Esophagus muscularis mucosa (tissue), 4 donors: ENCODE results near the gene HEATR9. TPM values are rescaled to one million over a fixed set of nuclear protein-coding genes. Genes with fewer than 3 reads are reported as not detected.

ENCODE experiments used
- DNase-seq: peaks from one replicate; pipeline ENCODE4 v3.0.0-alpha.2; 2017; ENCODE audit errors: extremely low spot score
- H3K27ac ChIP-seq, 4 donors: fragments of 200-600 bp; sonication (generic); replicated peaks in 1 of 4; 1 replicate in 3 of 4; 2 replicates in 1 of 4; pipeline ENCODE4 v1.5.1; 2016 to 2019; ENCODE audit warnings: mild to moderate bottlenecking in 1 of 4
- H3K27me3 ChIP-seq, 4 donors: fragments of 200-600 bp; sonication (generic); one replicate each; pipeline versions ENCODE4 v1.5.1 to v1.6.0; 2016 to 2019
- H3K36me3 ChIP-seq, 4 donors: fragments of 200-600 bp; sonication (generic); one replicate each; pipeline ENCODE4 v1.5.1; 2016 to 2019
- H3K4me1 ChIP-seq, 4 donors: fragments of 200-600 bp; sonication (generic); one replicate each; pipeline ENCODE4 v1.5.1; 2016 to 2019
- H3K4me3 ChIP-seq, 4 donors: fragments of 200-600 bp; sonication (generic); 1 replicate in 2 of 4; 2 replicates in 2 of 4; pipeline ENCODE4 v1.5.1; 2016 to 2019; ENCODE audit warnings: mild to moderate bottlenecking in 4 of 4, moderate library complexity in 1 of 4
- H3K9me3 ChIP-seq, 4 donors: fragments of 200-600 bp; sonication (generic); 1 replicate in 3 of 4; 2 replicates in 1 of 4; pipeline ENCODE4 v1.5.1; 2016 to 2019
- CTCF ChIP-seq, 3 experiments: fragments of 200-600 bp in 2 of 3; fragments of 450-650 bp in 1 of 3; sonication (generic) in 2 of 3; IDR thresholded peaks; one replicate each; pipeline ENCODE4 v1.5.1; 2017 to 2019; ENCODE audit warnings: antibody characterized with exemption in 3 of 3, mild to moderate bottlenecking in 2 of 3, moderate library complexity in 1 of 3
- EP300 ChIP-seq: sonication (generic); formaldehyde crosslinking; IDR thresholded peaks from one replicate; pipeline ENCODE4 v1.6.1; 2017; ENCODE audit warnings: antibody characterized with exemption
- POLR2A ChIP-seq: fragments of 450-650 bp; IDR thresholded peaks from one replicate; pipeline ENCODE4 v1.6.1; 2017; ENCODE audit warnings: antibody characterized with exemption, moderate library complexity, mild to moderate bottlenecking, low read depth
- POLR2AphosphoS5 ChIP-seq, 2 donors: sonication (generic); formaldehyde crosslinking; IDR thresholded peaks; one replicate each; pipeline ENCODE4 v1.6.1; 2017; ENCODE audit warnings: antibody characterized with exemption in 2 of 2
- WGBS: methylation state at CpG from one replicate; pipeline ENCODE4 v1.1.5; 2018; 5-methylcytosine and 5-hydroxymethylcytosine counted together
- intact Hi-C: fragments of 100-400 bp; cut with DNase I; formaldehyde crosslinking; loops from one replicate; pipeline ENCODE4 v1.15.1; 2023
- total RNA-seq, 4 donors: library from RNA; depleted of rRNA; stranded (reverse); fragments of >200 nt; gene quantifications; one replicate each; pipeline versions ENCODE4 v1.1.0 to v1.2.1, GENCODE V29; 2016

The HEATR9 gene
- total RNA-seq, 4 donors from 2014 or later: 0.13 TPM; not detected in 3

- H3K27me3 ChIP-seq: no peaks in the 10 kb centered on the region
- H3K9me3 ChIP-seq: no peaks in the 10 kb centered on the region
- WGBS: 80% methylated on average over 14 of the region's 14 CpGs
- H3K4me1 ChIP-seq: no peaks in the 10 kb centered on the region
- H3K36me3 ChIP-seq: no peaks in the 10 kb centered on the region
- no peak overlapping the region for H3K27ac ChIP-seq
- intact Hi-C loops: no loop called here
- no peak for DNase-seq
- TF ChIP-seq POLR2A (no peak), POLR2AphosphoS5 (IDR thresholded peaks at IDR 0.05) (no peak), EP300 (no peak), CTCF (IDR thresholded peaks at IDR 0.05) (no peak)
- no peak overlapping the region for H3K4me3 ChIP-seq
Observed at GRCh38 chr17:35895636-35896587, 27.2 kb upstream of the HEATR9 start.

- intact Hi-C loops: no loop called here
- Histone ChIP-seq H3K27ac (no peak overlapping the region), H3K36me3 (no peaks in the 10 kb centered on the region), H3K4me3 (no peak overlapping the region), H3K27me3 (no peaks in the 10 kb centered on the region), H3K4me1 (peaks cover 0 to 9% (median 4%) of the 10 kb centered on the region in 4 donors), H3K9me3 (no peaks in the 10 kb centered on the region)
- TF ChIP-seq POLR2A (no peak), POLR2AphosphoS5 (IDR thresholded peaks at IDR 0.05) (no peak), CTCF (IDR thresholded peaks at IDR 0.05) (no peak), EP300 (no peak)
- no peak for DNase-seq
- WGBS: 85% methylated on average over 7 of the region's 7 CpGs
Observed at GRCh38 chr17:35894206-35894605, 25.5 kb upstream of the HEATR9 start.

DNA sequence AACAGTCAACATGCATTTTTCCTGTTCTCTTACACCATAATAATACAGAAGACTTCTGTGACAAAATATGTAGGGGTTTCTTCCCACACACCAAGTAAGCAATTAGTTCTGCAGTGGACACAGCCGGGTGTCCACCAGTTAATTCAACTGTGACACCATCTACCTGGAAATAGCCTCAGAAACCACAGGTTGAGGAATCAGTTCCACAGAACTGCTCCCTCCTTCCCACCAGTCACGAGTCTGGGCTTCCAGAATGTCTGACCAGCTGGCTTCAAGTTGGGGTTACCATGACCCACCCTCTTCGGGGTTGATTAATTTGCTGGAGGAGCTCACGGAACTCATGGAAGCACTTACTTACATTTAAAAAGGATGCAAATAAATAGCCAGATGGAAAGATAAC, 25.1 kb upstream of the HEATR9 start:
- no peak overlapping the region for H3K27ac ChIP-seq
- no peak overlapping the region for H3K4me3 ChIP-seq
- H3K9me3 ChIP-seq: no peaks in the 10 kb centered on the region
- WGBS: 96% methylated on average over 2 of the region's 4 CpGs
- intact Hi-C loops: no loop called here
- H3K27me3 ChIP-seq: no peaks in the 10 kb centered on the region
- no peak for DNase-seq
- no peaks in the 10 kb centered on the region for H3K36me3 ChIP-seq
- H3K4me1 ChIP-seq: peaks cover 0 to 9% (median 4%) of the 10 kb centered on the region in 4 donors
- no peak for TF ChIP-seq CTCF (IDR thresholded peaks at IDR 0.05)
- no peak for TF ChIP-seq EP300
- TF ChIP-seq POLR2A: no peak
- TF ChIP-seq POLR2AphosphoS5 (IDR thresholded peaks at IDR 0.05): no peak

DNA sequence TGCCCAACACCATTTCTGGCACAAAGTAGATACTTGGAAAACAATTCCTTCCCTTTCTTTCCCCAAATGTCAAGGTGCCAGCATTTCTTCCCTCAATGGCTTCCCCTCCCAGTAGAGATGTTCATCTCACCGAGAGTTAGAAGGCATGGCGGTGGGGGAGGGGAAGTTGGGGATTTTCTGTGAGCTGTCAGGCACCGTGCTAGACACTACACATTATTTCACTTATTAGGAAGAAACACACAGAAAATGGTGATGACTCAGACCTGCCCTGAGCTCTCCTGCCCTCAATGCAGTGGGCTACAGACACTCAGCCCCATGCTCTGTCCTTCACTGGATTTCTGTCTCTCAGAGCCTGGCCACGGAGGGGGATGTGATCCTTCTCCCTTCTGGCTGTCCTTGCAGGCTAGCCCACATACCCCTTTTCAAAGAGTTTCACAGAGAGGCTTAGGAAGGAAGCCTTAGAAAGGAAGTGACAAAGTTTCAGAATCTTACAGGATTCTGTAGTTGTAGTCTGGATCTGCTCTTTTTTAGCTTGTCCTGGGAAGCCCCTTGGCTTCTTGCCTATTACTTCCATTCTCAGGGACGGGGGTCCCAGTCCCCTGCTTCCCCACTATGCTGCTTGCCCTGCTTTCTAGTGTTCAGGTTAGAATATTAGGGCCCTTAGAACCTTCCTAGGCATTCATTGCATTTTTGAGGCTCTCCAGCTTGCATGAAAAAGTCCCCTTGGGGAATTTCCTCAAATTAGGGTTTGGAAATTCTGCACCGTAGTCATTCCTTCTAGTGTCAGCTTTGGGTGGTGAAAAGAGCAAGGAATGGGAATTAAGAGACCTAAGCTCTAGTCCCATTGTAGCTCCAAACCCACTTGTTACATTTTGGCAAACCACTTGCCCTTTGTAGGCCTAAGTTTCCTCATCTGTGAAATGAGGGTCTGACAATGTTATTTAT, 23.7 kb upstream of the HEATR9 start:
- Histone ChIP-seq H3K27me3 (no peaks in the 10 kb centered on the region), H3K36me3 (no peaks in the 10 kb centered on the region), H3K27ac (no peak overlapping the region), H3K9me3 (no peaks in the 10 kb centered on the region), H3K4me1 (peaks cover 0 to 9% (median 4%) of the 10 kb centered on the region in 4 donors), H3K4me3 (no peak overlapping the region)
- DNase-seq: no peak
- intact Hi-C loops: no loop called here
- TF ChIP-seq POLR2AphosphoS5 (IDR thresholded peaks at IDR 0.05): no peak
- 29% methylated on average over 6 of the region's 6 CpGs for WGBS

- no peaks in the 10 kb centered on the region for H3K9me3 ChIP-seq
- H3K36me3 ChIP-seq: no peaks in the 10 kb centered on the region
- H3K27me3 ChIP-seq: no peaks in the 10 kb centered on the region
- H3K27ac ChIP-seq: no peak overlapping the region
- no peak overlapping the region for H3K4me3 ChIP-seq
- no peak for TF ChIP-seq EP300
- no peak for TF ChIP-seq POLR2AphosphoS5 (IDR thresholded peaks at IDR 0.05)
- TF ChIP-seq POLR2A: no peak
- no peak for TF ChIP-seq CTCF (IDR thresholded peaks at IDR 0.05)
- peaks cover 0 to 9% (median 4%) of the 10 kb centered on the region in 4 donors for H3K4me1 ChIP-seq
- DNase-seq: no peak
- intact Hi-C loops: no loop called here
- WGBS: 80% methylated on average over 4 of the region's 4 CpGs
Observed at GRCh38 chr17:35891269-35891668, 22.6 kb upstream of the HEATR9 start.
